A673 (cell line): ENCODE measurements around the gene MED28. TPM values are rescaled to one million over a fixed set of nuclear protein-coding genes. Genes with fewer than 3 reads are reported as not detected.

Experiments used
- BruUV-seq: library from RNA; stranded (reverse); fragments of 400-500 nt; replicated peaks from 2 replicates; lab custom pipeline; 2021; lab: Mats Ljungman, UMichigan
- CTCF ChIA-PET: fragments of 300-600 bp; sonication (Branson Sonifier 250); formaldehyde crosslinking; loops from one replicate; lab custom pipeline; 2022; ENCODE audit warnings: antibody characterized with exemption; lab: Charles Lee
- POLR2A ChIA-PET: fragments of 300-600 bp; sonication (Branson Sonifier 250); formaldehyde crosslinking; loops from one replicate; lab custom pipeline; 2022; ENCODE audit warnings: antibody characterized with exemption; ENCODE audit not compliant: low non-redundant PET; lab: Charles Lee
- DNase-seq: peaks from one replicate; pipeline ENCODE4 v3.0.0-alpha.2; 2015; ENCODE audit warnings: low spot score
- H3K27ac ChIP-seq: fragments of 200-600 bp; sonication (generic); 2 replicates; pipeline ENCODE4 v1.5.1; 2016; ENCODE audit warnings: mixed run types, low read depth, mild to moderate bottlenecking, mixed read lengths, antibody characterized with exemption, low read length; ENCODE audit not compliant: poor library complexity, severe bottlenecking
- H3K27me3 ChIP-seq: fragments of 200-600 bp; sonication (generic); replicated peaks from 2 replicates; pipeline ENCODE4 v1.6.1; 2017; ENCODE audit warnings: mixed run types, low read depth, mild to moderate bottlenecking, mixed read lengths, antibody characterized with exemption, low read length; ENCODE audit not compliant: insufficient read depth, poor library complexity
- H3K36me3 ChIP-seq: fragments of 200-600 bp; sonication (generic); 2 replicates; pipeline ENCODE4 v1.6.1; 2016; ENCODE audit warnings: mixed run types, mild to moderate bottlenecking, mixed read lengths, antibody characterized with exemption, low read length; ENCODE audit not compliant: insufficient read depth, poor library complexity, severe bottlenecking
- H3K4me1 ChIP-seq: fragments of 200-600 bp; sonication (generic); 2 replicates; pipeline ENCODE4 v1.6.1; 2017; ENCODE audit warnings: mixed run types, mild to moderate bottlenecking, mixed read lengths, antibody characterized with exemption, low read length; ENCODE audit not compliant: insufficient read depth, poor library complexity, severe bottlenecking
- H3K4me3 ChIP-seq: fragments of 200-600 bp; sonication (generic); 2 replicates; pipeline ENCODE4 v1.5.1; 2016; ENCODE audit warnings: low read depth, mixed run types, mild to moderate bottlenecking, mixed read lengths, low read length; ENCODE audit not compliant: poor library complexity, severe bottlenecking
- H3K9me3 ChIP-seq: fragments of 200-600 bp; sonication (generic); 2 replicates; pipeline ENCODE4 v1.6.1; 2016; ENCODE audit warnings: mixed run types, low read depth, mild to moderate bottlenecking, mixed read lengths, antibody characterized with exemption, low read length; ENCODE audit not compliant: poor library complexity, severe bottlenecking
- EZH2 ChIP-seq: fragments of 200-600 bp; sonication (generic); IDR thresholded peaks from 2 replicates; pipeline ENCODE4 v1.6.1; 2017; ENCODE audit warnings: borderline replicate concordance, low read depth, mild to moderate bottlenecking, mixed read lengths, antibody characterized with exemption, low read length; ENCODE audit not compliant: poor library complexity, severe bottlenecking
- intact Hi-C: fragments of 100-400 bp; cut with micrococcal nuclease; formaldehyde crosslinking; loops from one replicate; pipeline ENCODE4 v1.10.0; 2022; ENCODE audit not compliant: unreplicated experiment
- total RNA-seq: library from RNA; stranded (reverse); gene quantifications from 2 replicates; pipeline ENCODE4 v1.2.3, GENCODE V29; 2021
- TF ChIP-seq, protein P1 (sequence below): fragments of 300-800, 200-600 bp; sonication (generic); conservative IDR thresholded peaks from 2 replicates; pipeline ENCODE4 v1.5.1; 2017; ENCODE audit warnings: low read depth, mild to moderate bottlenecking, antibody characterized with exemption, low read length, moderate library complexity, mixed read lengths

MED28 gene
- total RNA-seq, 1 experiment from 2014 or later, result 46.6 TPM

DNA sequence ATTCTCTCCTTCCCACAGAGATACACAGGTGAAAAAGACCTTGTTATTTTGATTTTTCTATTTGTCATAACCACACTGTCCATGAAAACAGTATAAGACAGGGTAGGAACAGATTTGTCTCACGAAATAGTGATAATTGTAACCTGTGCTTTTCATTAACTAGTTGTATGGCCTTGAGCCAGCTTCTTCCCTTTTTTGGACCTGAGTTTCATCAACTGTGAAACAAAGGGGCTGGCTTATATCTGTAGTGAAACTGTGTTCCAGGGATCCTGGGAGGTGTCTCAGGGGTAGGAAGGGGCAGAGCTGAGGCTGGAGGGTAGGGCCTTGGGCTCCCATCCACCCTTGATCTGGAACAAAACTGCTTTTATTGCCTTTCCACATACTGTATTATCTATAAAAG is 50.9 kb downstream of the MED28 start:
- no peak overlapping the region for H3K4me3 ChIP-seq
- no TSS peak for BruUV-seq
- H3K27ac ChIP-seq, result no peak overlapping the region
- intact Hi-C loops, result no loop called here
- no peak for DNase-seq
- CTCF ChIA-PET, result no interaction called here
- POLR2A ChIA-PET, result no interaction called here
- TF ChIP-seq, protein P1, sequence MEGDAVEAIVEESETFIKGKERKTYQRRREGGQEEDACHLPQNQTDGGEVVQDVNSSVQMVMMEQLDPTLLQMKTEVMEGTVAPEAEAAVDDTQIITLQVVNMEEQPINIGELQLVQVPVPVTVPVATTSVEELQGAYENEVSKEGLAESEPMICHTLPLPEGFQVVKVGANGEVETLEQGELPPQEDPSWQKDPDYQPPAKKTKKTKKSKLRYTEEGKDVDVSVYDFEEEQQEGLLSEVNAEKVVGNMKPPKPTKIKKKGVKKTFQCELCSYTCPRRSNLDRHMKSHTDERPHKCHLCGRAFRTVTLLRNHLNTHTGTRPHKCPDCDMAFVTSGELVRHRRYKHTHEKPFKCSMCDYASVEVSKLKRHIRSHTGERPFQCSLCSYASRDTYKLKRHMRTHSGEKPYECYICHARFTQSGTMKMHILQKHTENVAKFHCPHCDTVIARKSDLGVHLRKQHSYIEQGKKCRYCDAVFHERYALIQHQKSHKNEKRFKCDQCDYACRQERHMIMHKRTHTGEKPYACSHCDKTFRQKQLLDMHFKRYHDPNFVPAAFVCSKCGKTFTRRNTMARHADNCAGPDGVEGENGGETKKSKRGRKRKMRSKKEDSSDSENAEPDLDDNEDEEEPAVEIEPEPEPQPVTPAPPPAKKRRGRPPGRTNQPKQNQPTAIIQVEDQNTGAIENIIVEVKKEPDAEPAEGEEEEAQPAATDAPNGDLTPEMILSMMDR, result no peak
- no peak for TF ChIP-seq EZH2
- H3K4me1 ChIP-seq, result no peaks in the 10 kb centered on the region
- no peaks in the 10 kb centered on the region for H3K9me3 ChIP-seq
- H3K36me3 ChIP-seq, result no peaks in the 10 kb centered on the region
- H3K27me3 ChIP-seq, result no peaks in the 10 kb centered on the region

GRCh38 chr4:17665852-17666251 is 51.4 kb downstream of the MED28 start:
- POLR2A ChIA-PET, result no interaction called here
- H3K4me3 ChIP-seq, result no peak overlapping the region
- no peaks in the 10 kb centered on the region for H3K27me3 ChIP-seq
- no peaks in the 10 kb centered on the region for H3K9me3 ChIP-seq
- TF ChIP-seq EZH2, result no peak
- H3K4me1 ChIP-seq, result no peaks in the 10 kb centered on the region
- BruUV-seq, result no TSS peak
- no peak overlapping the region for H3K27ac ChIP-seq
- H3K36me3 ChIP-seq, result no peaks in the 10 kb centered on the region
- intact Hi-C loops, result no loop called here
- CTCF ChIA-PET, result no interaction called here
- DNase-seq, result no peak

DNA sequence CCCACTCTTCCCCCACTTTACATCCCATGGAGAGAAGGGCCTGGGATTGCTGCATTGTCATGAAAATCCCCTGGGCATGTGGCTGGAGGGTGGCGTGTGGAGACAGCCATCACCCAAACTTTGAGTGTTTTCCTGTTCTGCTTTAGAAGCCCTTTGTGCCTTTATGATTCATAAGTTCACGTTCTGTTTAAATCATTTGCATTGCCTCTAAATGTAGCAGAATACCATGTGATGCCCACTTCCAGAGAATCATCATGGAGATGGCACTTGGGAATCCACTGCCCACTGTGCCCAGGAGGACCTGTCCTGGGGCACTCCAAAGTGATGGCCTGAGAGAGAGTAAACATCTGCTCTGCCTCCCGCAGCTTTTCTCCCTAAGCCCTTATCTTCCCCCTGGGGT is 52.8 kb downstream of the MED28 start:
- H3K4me3 ChIP-seq, result no peak overlapping the region
- BruUV-seq, result no TSS peak
- no peaks in the 10 kb centered on the region for H3K36me3 ChIP-seq
- no peaks in the 10 kb centered on the region for H3K27me3 ChIP-seq
- no peaks in the 10 kb centered on the region for H3K4me1 ChIP-seq
- no peak for DNase-seq
- H3K9me3 ChIP-seq, result no peaks in the 10 kb centered on the region
- intact Hi-C loops, result no loop called here
- ChIA-PET POLR2A (no interaction called here), CTCF (no interaction called here)
- TF ChIP-seq, protein P1, result no peak
- TF ChIP-seq EZH2, result no peak
- no peak overlapping the region for H3K27ac ChIP-seq

- POLR2A ChIA-PET, result no interaction called here
- no peaks in the 10 kb centered on the region for H3K9me3 ChIP-seq
- intact Hi-C loops, result no loop called here
- H3K36me3 ChIP-seq, result no peaks in the 10 kb centered on the region
- H3K4me1 ChIP-seq, result no peaks in the 10 kb centered on the region
- no peak overlapping the region for H3K27ac ChIP-seq
- no peaks in the 10 kb centered on the region for H3K27me3 ChIP-seq
- CTCF ChIA-PET, result no interaction called here
- TF ChIP-seq, protein P1, result no peak
- TF ChIP-seq EZH2, result no peak
- no peak for DNase-seq
- H3K4me3 ChIP-seq, result no peak overlapping the region
- no TSS peak for BruUV-seq
These were observed 53.3 kb downstream of the MED28 start for GRCh38 chr4:17667653-17668201.
